ENCODE measurements around the gene SMCHD1.
"Not testable (repeated sequence)": the region's sequence is repeated elsewhere in the genome, so short reads cannot be mapped to it uniquely, and the experiment has no call there.

Gene SMCHD1

DNA sequence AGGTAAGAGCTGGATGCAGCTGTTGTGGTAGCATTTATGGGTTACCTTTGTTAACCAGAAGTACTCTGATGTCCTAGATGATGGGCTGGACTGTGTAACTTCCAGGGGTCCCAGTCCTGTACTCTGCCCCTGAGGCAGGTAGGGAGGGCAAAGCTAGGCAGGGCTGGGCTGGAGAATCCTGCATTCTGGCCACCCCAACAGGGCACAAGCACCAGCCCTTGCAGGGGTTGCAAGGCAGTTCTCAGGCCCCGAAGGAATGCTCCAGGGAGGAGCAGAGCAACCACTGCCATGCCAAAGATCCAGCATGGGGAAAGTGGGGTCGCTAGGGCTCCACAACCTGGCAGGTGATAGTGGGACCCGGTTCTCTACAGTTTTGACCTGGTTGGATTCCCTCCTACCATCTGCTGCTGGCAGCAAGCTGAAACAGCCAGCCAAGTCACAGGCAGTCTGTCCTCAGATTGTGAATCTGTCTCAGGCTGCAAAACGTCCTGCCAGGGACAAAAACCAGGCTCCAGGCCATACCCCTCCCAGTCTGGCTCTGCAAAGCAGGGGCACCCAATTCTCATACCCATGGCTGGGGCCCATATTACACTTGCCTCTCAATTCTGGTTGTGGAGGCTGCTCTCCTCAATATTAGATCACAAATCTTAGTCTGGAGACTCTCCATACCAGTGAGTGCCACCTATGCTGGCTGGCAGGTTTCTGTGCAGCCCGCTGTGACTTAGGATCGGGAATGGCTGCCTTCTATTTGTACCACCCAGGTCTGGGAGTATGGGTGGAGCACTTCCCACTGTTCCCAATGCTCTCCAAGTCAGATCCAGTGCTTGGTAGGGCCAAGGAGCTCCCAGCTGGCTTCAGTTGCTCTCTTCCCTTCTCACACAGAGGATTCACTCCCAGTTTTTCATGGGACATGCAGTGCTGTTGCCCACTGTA lies 61.1 kb downstream of the SMCHD1 start:
- DNase-seq (ENCODE audit: low spot score) = no peak

DNA sequence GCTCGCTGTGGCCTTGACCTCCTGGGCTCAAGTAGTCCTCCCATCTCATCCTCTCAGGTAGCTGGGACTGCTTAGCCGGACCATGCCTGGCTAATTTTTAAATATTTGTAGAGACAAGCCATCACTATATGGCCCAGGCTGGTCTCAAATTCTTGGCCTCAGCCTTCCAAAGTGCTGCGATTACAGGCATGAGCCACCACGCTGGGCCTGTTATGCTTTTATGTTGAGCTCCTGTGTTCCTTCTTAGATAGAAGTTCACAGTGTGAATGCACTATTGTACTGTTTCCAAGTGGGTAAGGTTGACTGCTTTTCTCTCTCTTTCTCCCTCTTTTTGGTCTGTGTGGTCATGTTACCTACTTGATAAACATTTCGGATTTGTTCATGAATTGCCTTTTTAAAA lies 61.9 kb downstream of the SMCHD1 start:
- no peak for DNase-seq (ENCODE audit: low spot score)

DNA sequence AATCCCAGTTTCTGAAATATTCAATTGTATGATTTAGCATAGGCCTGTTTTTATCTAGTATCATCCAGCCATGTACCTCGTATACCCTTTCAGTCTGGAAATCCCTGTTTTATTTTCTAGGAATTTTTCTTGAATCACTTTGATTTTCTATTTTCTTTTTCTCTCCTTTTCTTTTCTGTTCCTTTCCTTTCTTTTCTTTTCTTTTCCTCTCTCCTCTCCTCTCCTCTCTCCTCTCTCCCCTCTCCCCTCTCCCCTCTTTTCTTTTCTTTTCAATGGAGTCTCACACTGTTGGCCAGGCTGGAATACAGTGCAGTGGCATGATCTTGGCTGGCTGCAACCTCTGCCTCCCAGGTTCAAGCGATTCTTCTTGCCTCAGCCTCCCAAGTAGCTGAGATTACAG lies 63.5 kb downstream of the SMCHD1 start:
- DNase-seq (ENCODE audit: low spot score) = no peak

DNA sequence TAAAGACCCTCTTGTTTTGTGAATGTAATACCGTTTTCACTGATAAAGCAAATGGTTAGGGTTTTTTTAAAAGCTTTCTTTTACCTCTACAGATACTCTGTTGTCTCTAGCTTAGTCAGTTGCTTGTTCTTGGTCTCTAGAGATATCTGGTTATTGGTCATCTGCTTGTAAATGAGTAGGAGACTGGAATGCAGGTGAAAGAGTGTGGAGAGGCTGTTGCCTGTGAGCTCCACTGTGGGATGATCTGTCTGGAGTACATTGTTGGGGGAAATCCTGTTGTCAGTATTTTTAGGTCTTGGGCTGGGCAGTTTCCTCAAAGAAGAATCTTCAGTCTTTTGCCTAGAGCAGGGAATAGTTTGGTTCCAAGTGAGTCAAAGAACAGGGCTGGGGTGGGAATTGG lies 67.7 kb downstream of the SMCHD1 start:
- DNase-seq (ENCODE audit: low spot score) = no peak

DNA sequence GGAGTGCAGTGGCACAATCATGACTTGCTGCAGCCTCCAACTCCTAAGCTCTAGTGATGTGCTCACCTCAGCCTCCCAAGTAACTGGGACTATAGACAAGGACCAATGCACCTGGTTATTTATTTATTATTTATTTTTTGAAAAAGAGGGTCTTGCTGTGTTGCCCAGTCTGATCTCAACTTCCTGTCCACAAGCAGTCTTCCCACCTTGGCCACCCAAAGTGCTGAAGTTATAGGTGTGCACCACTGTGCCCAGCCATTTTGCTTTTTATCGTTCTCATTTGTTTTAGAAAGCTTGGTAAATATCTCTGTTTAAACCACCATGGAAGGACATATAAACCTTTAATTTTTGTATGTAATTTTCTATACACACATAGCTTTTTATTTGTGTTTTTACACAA lies 74.2 kb downstream of the SMCHD1 start:
- no peak for DNase-seq (ENCODE audit: low spot score)

DNA sequence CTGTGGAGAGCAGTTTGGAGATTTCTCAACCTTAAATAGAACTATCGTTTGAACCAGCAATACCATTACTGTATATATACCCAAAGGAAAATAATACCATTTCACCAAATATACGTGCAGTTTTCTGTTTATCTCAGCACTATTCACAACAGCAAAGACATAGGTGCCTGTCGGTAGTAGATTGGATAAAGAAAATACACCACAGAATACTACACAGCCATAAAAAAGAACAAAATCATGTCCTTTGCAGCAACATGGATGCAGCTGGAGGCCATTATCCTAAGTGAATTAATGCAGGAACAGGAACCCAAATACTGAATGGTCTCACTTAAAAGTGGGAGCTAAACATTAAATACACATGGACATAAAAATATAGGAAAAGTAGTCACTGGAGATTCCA lies 81.3 kb downstream of the SMCHD1 start:
- DNase-seq (ENCODE audit: low spot score) = no peak

DNA sequence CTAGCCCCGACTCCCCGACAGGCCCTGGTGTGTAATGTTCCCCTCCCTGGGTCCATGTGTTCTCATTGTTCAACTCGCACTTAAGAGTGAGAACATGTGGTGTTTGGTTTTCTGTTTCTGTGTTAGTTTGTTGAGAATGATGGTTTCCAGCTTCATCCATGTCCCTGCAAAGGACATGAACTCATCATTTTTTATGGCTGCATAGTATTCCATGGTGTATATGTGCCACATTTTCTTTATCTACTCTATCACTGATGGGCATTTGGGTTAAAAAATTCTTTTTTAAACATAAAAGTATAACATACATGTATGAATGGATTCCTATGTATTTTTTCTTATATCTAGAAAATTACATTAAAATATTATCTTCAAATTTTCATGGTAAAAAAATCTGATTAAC lies 84.6 kb downstream of the SMCHD1 start:
- DNase-seq (ENCODE audit: low spot score) = not testable (repeated sequence)

DNA sequence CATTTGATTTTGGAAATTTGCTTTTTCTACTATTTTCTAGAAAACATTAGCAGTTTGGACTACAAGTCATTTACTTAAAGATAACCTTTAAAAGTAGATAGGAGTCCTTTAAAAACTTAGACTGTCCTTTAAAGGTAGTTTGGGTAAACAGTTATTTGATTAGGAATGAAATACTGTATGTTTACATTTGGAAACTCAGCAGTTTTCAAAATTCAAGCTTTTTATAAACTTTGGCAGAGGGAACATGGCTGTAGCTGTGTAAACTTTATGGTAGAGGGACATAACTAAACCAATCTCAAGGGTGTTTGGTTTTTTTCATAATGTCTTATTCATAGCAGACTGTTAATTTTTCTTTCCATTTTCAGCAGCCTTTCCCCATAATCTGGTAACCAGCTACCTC lies 90.7 kb downstream of the SMCHD1 start:
- DNase-seq (ENCODE audit: low spot score) = no peak

DNA sequence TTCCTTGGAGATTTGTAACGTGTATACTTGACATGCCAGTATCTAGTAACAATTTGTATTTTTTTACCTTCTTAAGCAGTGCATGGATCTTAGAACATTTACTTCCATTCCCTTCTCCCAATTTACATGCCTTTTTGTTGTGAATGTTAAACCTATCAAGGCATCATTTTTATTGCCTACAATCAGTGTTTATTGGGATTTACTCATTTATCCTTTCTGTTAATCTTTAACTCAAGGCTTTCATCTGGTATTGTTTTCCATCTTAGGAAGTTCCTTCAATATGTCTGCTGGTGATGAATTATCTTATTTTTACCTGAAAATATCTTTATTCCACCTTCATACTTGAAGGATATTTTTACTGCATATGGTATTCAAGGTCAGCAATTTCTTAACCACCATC lies 102.8 kb downstream of the SMCHD1 start:
- no peak for DNase-seq (ENCODE audit: low spot score)

DNA sequence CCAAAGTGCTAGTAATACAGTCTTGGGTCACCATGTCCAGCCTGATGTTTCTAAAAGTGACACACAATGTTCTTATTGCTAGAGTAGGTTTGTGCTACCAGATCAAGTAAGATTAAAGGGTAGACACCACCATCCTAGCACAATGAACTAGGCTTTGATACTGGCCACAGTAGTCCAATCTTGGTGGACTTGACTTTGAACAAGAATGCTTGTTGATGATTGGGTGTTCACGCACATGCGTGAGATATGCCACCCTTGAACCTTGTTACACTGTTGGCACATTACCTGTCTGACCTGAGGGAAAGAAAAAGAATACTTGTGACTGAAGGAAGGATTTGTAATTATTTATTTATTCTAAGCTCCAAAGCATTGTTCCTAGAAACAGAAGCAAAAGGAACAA lies 119.1 kb downstream of the SMCHD1 start:
- no peak for DNase-seq (ENCODE audit: low spot score)

DNA sequence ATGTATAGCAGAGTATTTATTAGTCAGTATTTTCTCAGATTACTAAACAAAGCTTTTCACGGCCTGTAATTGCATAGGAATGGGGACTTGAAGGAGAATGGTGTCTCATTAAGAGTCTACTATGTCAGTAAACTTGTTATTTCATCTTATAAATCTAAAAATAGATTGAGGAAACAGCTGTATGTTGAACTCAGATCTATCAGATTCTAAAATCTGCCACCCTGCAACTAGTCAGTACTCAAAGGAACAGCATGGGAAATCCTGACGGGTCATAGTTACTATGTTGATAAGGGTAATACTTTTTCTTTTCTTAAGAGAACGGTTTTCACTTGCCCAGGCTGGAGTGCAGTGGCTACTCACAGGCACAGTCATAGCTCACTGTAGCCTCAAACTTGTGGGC lies 121.1 kb downstream of the SMCHD1 start:
- no peak for DNase-seq (ENCODE audit: low spot score)

DNA sequence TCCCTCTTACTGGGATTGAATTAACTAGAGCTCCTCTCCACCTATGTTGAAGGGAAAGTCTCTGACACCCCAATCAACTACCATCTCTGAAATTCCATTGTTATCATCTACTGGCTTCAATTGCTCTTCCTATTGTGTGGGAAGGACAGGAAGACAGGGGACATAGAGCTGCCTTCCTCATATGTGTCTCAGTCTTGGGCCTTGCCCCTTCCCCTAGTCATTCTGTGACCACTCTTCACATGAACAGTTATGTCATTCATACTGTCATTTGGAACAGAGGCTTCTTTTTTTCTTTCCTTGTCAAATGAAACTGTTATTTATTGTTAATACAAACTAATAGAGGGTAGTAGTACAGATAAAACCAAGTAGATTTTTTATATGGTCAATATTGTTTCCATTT lies 121.7 kb downstream of the SMCHD1 start:
- no peak for DNase-seq (ENCODE audit: low spot score)

DNA sequence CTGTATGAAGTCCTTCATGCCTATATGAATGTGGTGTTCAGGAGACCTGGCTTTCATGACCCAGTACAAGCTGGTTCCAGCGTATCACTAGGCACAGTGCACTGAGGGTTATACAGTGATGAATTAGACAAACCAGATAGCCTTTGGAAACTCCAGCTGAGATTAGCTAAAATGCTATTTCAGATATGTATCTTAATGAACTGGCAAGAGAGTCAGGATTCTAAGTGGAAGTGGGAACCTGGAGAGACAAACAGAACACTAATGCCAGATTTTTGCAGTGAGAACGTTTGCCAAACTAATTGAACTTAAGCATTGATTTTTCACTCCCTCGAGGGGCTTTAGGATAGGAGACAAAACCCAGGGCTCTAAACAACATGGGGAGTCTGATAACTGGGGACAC lies 125.2 kb downstream of the SMCHD1 start:
- DNase-seq (ENCODE audit: low spot score) = no peak

DNA sequence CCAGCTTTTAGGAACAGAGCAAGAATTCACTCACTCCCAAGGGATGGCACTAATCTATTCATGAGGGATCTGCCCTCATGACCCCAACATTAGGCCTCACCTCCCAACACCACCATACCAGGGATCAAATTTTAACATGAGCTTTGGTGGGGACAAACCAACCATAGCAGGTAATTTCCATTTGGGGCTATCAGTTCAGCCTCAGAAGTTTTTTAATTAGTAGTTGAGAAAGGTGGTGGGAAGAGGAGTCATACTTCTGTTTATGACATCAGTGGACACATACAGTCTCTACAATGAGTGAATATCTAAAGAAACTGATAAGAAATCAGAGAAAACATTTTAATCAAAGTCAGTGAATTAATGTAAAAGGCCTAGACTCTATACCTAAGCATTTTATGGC lies 131.7 kb downstream of the SMCHD1 start:
- DNase-seq (ENCODE audit: low spot score) = no peak

DNA sequence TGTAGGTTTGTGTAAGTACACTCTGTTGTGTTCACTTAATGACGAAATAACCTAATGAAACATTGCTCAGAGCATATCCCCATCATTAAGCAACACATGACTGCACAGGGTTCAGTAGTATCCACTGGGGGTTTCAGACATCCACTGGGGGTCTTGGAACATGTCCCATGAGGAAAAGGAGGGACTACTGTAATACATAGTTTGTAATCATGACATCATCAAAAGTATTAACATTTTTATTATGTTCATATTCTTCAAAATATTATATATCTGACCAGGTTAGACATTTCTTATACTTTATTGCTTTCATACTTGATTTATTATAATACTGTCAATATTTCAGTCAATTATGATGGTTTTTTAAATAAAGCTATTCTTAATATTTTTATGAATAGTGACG lies 136.9 kb downstream of the SMCHD1 start:
- DNase-seq (ENCODE audit: low spot score) = no peak

DNA sequence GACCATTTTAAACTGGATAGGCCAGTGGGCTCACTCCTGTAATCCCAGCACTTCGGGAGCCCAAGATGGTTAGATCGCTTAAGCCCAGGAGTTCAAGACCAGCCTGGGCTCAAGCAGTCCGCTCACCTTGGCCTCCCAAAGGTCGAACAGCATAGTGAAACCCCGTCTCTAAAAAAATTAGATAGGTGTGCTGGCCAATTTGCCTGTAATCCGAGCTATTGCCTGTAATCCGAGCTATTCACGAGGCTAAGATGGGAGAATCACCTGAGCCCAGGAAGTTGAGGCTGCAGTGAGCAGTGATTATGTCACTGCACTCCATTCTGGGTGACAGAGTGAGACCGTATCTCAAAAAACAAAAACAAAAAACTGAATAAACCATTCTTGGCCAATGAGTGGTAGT lies 138.6 kb downstream of the SMCHD1 start:
- no peak for DNase-seq (ENCODE audit: low spot score)

DNA sequence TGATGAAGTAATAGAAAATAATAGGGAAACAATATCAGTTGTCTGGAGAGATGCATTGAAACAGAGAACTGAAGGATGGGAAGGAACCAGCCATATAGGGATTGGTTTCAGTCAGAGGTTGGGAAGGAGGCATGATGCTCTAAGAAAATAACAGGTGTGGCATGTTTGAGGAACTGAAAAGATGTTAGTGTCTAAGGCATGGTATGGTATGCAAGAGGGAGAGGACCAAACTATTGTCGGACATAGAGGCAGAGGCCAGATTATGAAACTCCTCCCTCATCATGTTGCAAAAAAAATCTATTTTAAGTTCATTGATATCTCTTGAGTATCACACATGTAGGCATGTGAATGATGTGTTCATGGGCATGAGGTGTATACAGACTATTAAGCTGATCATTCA lies 142.4 kb downstream of the SMCHD1 start:
- no peak for DNase-seq (ENCODE audit: low spot score)

DNA sequence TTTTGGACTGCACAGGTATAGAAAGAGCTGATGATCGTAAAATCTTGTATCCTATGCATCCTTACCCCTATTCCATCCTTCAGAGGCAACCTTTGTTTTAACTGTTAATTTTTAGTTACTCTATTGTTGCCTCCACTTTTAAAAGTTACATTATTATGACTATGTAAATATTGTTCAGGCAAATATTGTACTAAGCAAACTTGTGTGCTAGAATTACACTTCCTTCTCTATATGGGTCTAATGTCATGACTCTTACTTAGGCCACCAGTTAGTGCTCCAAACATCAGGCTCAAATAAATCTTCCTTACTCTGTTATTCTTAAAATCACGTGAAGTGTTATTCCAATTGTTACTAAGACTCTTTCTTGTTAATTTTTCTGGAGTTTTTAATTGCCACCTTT lies 143.8 kb downstream of the SMCHD1 start:
- DNase-seq (ENCODE audit: low spot score) = no peak

DNA sequence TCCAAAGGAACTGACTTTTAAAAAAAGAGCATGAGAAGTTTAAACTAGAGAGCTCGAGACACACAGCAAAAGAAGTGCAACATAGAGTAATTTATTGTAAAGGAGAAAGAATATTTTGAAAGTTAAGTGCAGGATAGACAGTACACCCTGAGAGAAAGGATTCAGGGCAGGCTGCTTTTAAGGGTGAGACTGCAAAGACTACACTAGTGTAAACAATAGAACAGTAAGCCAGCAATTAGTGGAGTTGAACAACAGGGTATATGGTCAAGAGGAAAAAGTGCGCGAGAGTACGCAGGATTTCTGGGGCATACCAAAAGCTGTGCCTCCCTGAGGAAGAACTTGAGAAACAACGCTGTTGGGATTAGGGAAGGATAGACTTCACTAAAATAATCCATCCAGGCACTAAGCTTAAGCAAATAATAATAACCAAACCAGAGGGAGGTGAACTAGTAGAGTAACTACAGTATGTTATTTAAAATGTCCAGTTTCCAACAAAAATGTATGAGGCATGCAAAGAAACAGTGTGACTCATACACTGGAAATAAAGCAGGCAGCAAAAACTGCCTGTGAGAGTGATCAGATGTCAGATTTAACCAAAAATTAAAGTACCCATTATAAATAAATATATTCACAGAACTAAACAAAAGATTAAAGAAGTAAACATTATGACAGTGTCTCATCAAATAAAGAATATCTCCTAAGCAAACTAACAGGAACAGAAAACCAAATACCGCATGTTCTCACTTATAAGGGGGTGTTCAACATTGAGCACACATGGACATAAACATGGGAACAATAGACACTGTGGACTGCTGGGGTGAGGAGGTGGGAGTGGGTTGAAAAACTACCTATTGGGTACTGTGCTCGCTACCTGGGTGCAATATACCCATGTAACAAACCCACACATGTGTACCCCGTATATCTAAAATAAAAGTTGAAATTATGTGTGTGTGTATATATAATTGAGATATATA lies 150.7 kb downstream of the SMCHD1 start:
- peak; percentile 39 for DNase-seq (ENCODE audit: low spot score)

DNA sequence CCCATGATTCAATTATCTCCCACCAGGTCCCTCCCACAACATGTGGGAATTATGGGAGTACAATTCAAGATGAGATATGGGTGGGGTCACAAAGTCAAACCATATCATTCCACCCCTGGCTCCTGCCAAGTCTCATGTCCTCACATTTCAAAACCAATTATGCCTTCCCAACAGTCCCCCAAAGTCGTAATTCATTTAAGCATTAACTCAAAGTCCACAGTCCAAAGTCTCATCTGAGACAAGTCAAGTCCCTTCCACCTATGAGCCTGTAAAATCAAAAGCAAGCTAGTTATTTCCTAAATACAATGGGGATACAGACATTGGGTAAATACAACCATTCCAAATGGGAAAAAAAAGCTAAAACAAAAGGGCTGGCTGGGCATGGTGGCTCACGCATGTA lies 153.1 kb downstream of the SMCHD1 start:
- DNase-seq (ENCODE audit: low spot score) = not testable (repeated sequence)

DNA sequence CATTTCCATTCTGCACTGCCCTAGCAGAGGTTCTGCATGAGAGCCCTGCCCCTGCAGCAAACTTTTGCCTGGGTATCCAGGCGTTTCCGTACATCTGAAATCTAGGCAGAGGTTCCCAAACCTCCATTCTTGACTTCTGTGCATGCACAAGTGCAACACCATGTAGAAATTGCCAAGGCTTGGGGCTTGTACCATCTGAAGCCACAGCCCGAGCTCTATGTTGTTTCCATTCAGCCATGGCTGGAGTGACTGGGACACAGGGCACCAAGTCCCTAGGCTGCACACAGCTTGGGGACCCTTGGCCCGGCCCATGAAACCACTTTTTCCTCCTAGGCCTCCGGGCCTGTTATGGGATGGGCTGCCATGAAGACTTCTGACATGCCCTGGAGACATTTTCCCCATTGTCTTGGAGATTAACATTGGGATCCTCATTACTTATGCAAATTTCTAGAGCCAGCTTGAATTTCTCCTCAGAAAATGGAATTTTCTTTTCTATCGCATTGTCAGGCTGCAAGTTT lies 154.2 kb downstream of the SMCHD1 start:
- DNase-seq (ENCODE audit: low spot score) = not testable (repeated sequence)

DNA sequence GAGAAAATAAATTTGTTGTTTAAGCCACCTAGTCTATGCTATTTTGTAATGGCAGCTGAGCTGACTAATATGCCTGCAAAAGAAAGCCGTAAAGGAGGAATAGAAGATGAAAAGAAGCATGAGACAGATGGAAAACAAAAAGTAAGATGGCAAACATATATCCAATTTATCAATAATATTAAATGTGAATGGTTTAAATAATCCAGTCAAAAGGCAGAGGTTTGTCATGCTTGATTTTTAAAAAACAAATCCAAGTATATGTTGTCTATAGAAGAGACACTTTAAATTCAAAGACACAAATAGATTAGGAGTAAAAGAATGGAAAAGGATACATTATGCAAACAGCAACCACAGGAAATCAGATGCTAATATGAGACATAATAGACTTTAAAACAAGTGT lies 155.9 kb downstream of the SMCHD1 start:
- DNase-seq (ENCODE audit: low spot score) = no peak

DNA sequence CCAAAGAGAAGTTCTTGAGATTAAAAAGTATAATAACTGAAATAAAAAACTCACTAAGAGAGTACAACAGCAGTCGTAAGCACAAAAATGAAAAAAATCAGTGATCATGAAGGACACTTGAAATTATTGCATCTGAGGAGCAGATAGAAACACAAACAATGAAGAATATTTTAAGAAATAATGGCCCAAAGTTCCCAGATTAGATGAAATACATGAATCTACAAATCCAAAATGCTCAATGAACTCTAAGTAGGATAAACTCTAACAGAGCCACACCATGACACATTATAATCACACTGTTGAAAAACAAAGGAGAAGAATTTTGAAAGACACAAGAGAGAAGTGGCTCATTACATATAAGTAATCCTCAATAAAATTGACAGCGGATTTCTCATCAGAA lies 159.4 kb downstream of the SMCHD1 start:
- no peak for DNase-seq (ENCODE audit: low spot score)
